ENCODE data around the gene UGT1A8.

UGT1A8 gene

DNA sequence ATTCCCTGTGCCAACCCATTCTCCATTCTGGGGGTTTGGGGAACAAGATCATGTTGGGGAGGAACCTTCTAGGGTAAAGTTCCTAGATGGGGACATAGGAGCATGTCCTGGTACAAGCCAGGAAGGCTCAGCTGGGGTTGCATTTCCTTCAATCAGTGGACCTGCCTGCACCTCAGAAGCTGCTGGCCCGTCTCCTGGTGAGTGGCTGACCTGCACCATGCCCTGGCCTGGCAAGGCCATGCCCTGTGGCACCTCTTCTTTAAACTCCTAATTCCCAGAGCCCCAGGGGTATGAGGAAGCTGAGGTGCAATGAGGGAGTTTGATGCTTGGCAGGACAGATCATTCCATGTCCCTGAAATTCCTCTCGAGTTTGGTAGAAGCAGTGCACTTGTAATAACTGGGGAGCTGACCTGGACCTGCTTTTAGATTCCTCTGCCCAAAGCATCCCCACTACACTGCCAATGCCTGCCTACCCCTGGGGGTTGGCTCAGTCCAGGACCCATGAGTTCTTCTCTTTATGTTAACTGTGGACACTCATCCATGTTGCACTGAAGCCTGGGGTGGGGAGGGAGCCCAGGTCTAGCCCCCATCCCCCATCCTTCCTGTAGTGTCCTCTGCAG, 186.0 kb downstream of the UGT1A8 start:
- DNase-seq = no peak

DNA sequence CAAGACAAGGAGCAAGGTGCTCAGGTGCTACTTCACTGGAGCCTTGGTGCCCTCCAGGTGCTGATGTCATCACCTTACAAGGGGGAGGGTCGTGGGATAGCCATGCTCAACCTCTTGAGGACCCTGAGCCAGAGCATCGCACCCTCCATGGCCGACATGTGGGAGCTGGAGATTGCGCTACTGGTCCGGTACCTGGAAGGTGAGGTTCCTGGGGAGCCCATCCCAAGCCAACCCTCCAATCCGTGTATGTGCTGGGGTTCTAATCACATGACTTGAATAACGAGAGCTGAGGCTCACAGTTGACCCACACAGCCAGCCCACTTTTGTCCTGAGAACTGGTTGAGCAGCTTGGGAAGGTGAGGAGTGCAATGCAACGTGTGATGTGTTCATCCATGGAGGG, 186.6 kb downstream of the UGT1A8 start:
- DNase-seq = no peak

DNA sequence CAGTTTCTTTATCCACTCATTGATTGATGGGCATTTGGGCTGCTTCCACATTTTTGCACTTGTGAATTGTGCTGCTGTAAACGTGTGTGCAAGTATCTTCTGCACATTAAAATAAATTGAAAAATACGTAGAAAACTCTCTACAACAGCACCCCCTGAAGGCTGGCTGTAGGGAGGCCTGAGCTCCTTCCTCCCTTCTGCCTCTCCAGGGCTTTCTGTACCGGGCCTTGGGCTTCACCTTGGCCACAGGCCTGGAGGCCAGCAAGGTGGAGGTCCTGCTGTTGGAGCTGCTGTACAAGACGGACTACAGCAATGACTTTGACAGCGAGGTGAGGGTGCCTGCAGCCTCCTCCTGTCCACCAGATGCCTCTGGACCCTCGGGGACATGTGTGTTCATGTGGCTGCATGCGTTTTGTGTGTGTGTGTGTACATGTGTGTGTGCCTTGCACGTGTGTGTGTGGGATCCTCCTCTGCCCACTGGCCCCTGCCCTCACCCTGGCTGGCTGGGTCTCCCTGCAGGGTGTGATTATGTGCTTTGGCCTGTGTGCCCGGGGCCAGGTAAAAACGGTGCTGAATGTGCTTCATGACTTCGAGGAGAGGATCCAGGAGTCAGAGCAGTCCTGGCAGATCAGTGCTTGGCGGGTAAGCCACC, 189.9 kb downstream of the UGT1A8 start:
- no peak for DNase-seq

DNA sequence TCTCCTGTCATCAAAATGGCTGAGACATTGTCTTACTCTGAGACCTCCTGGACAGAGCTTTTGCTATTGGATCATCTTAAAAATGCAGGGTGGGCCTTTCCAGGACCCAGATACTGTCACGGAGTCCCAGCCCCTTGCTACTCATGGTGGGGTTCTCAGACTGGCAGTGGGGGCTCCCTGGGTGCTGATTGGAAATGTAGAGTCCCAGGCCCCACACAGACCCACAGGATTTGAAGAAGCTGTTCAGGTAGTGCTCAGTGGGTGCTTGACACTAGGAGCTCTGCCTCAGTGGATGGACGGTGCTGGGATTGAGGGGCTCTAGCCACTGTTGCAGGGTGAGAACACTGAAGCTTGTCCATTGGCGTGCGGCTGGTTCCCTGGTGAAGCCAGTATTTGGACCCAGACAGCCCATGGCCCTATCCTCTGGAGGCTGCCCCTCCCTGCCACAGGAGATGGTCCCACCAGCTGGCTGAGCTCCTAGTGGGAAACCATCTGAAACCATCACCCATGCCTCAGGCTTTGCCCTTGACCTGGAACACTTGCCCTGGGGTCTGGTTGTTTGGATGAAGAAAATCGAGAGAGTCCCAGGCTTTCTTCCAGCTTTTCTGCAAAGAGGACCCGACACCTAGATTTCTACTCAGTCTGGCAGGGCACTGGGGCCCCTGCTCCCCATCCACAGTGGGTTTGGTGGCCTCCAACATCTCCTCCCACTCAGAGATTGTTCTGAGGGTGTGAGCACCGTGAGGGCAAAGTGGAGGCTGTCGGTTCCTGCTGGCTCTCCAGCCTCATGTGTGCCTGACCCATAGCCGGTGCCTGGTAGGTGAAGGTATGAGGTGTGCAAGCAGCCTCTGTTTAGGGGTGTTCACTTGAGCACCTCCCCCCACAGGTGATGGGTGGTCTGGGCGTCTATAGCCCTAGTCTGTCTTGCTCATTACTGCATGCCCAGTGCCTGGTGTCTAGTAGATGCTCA, 190.8 kb downstream of the UGT1A8 start:
- no peak for DNase-seq

DNA sequence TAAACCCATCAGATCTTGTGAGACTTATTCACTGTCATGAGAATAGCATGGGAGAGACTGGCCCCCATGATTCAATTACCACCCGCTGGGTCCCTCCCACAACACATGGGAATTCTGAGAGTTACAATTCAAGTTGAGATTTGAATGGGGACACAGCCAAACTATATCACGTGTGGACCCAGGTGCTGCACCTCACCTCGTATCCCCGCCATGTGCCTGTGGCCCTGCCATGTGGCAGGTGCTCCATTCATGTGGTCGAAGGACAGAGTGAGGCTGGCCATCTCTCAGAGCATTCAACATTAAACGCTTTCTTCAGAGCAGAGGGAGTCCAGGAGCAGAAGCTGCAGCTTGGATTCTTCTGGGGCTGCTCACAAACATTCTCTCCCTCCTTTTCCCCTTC, 193.0 kb downstream of the UGT1A8 start:
- no peak for DNase-seq

DNA sequence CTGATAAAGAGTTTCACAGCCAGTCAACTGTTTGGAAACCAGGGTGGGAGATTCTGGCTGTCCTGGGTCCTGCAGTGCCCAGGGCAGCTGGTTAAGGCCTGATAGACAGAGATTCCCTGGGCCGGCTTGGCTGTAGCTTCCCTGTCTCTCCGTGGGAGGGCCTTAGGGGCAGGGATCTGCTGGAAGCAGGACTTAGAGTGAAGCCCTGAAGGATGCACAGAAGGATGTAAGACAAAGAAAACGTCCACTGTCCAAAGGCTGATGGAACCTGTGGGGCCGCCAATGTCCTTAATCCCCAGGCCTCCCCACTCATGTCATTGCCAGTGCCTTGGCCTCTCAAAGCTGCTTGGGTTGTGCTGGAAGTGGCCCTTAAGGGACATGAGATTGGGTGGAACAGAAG, 193.7 kb downstream of the UGT1A8 start:
- no peak for DNase-seq

DNA sequence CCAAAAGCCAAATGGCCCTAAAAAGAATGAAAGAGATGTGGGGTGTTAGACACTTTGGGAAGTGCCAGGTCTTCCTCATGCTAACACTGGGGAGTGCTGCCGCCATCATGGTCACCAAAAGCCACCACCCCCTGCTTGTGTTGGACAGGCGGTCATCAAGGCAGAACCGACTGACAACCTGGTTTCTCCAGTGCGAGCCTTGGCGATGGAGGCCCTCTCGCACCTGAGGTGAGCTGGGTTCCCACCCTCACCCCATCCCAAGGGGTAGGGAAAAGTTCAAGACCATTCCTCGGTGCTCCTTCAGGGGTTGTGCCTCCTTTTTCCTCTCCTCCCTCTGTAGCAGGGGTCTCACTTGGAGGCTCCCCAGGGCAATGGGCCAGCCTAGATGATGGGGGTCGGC, 194.3 kb downstream of the UGT1A8 start:
- DNase-seq = no peak

DNA sequence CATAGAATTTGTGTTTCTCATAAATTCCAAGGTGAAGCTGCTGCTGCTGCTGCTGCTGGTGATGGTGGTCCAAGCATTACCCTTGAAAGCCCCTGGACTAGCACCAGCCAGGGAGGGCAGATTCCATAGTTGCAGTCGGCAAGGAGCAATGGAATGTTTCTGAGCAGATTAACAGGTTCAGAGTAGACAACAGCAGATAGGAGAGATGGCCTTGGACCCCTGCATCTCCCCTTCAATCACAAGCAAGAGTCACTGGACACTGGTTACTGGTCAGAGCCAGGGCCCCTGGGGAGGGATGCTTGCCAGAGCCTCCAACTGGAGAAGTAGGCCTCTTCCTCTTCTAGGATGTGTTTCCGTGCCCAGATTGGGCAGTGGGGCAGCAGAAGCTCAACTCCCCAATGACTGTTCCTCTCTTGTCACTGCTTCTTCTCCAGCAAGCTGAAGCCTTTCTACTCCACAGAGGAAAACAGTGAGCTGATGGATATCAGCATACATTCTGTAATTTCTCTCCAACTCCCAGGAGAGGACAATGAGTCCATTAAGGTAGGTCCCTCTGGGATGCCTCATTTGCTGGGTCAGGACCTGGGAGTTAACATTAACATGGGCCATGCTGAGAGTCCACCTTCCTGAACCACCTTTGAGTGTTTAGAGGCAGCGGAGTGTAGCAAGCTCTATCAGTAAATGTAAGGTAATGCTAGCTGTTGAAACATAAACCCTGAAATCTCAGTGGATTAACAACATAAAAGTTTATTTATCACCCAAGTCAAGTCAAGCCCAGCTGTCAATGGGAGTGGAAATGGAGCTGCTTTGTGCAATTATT, 196.0 kb downstream of the UGT1A8 start:
- no peak for DNase-seq

DNA sequence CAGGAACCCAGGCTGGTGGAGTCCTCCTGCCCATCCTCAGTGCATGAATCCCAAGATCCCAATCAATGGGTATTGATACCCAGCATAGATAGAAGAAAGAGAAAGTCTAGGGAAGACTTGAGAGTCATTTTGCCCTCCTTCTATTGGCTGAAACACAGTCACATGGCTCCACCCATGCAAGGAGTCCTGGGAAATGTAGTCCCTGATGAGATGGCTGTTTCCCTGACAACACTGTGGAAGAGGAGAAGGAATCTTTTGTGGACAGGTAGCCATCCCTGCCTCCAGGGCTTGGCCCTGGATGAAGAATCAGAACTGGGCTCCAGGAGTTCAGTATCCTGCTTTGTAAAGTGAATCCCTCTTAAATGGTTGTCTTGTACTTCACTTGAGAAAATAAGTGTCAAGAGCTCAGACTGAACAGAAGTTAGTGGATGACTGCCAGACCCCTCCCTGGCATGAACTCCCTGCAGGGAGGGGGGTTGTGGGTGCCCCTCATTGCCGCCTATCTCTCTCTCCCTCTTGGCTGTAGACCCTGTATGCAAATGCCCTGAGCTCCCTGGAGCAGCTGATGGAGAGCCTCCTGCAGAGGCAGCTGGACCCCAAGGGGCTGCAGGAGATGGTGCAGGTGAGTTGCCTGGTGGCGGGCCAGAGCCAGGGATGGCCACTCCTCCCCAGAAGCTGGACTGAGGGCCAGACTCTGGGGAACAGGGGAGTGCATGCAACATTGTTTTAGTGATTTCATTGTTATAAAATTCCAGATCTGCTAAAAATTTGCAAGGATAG, 196.8 kb downstream of the UGT1A8 start:
- DNase-seq = no peak

DNA sequence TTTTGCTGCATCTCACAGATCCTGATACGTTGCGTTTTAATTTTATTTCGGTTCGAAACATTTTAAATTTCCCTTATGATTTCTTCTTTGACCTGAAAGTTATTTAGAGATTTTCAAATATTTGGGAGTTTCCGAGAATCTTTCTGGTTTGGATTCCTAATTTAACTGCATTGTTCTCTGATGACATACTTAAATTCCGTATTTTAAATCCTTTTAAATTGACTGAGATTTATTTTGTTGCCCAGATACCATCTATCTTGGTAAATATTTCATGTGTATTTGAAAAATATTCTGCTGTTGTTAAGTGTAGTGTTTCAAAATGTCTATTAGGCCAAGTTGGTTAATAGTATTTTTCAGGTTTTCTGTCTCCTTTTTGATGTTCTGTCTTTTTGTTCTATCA, 198.4 kb downstream of the UGT1A8 start:
- DNase-seq = no peak

DNA sequence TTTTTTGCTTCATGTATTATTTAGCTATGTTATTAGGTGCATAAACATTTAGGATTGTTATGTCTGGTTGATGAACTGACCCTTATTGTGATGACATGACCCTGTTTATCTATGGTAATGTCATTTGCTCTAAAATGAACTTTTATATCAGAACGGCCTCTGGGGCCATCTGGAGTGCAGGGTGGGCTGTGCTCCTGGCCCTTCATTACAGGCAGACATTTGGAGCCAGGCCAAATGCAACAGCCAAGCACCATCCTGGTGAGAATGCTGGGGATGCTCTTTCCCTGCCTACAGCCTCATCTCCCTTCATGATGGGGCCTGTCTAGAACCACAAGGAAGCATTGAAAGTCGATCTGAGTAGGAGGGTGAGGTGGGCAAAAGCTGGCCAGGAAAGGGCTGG, 198.9 kb downstream of the UGT1A8 start:
- no peak for DNase-seq

DNA sequence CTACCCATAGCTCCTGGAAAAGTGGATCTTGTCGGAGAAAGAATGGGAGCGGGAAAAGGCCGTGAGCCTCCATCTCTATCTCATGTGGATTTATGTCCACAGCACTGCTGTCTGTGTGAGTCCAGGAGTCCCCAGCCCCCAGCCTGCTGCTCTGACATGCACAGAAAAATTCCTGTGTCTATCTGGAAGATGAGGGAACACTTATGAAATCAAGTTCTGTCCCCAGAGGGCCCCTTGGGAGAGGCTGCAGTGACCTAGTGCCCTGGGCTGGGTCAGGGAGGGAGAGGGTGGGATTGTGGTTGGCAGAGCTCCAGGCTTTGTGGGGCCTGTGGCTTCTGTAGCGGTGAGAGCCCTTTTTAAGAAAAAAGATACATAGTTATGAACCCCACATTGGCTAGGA, 199.3 kb downstream of the UGT1A8 start:
- no peak for DNase-seq

DNA sequence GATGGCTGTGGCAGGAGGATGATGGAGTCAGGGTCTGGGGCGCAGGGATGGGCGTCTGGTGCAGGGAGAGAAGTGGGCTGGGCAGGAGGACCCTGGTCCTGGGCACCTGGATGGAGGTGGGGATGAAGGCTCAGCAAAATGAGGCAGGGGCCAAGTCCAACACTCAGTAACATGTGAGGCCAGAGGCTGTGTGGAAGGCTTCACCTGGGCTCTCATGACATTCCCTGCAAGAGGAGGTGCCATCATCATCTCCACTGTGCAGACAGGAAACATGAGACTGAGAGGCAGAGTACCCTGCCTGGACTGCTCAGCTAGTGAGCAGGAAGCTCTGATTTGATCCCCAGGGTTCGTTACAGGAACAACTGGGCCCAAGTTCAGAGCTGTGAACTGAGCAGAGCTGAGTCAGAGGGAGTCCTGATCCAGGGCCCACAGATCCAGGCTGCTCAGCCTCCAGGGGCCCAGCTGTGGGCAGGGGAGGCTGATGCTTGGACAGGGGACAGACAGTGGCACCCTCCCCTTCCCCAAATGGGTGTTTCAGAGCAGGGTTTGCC, 200.0 kb downstream of the UGT1A8 start:
- DNase-seq = no peak

DNA sequence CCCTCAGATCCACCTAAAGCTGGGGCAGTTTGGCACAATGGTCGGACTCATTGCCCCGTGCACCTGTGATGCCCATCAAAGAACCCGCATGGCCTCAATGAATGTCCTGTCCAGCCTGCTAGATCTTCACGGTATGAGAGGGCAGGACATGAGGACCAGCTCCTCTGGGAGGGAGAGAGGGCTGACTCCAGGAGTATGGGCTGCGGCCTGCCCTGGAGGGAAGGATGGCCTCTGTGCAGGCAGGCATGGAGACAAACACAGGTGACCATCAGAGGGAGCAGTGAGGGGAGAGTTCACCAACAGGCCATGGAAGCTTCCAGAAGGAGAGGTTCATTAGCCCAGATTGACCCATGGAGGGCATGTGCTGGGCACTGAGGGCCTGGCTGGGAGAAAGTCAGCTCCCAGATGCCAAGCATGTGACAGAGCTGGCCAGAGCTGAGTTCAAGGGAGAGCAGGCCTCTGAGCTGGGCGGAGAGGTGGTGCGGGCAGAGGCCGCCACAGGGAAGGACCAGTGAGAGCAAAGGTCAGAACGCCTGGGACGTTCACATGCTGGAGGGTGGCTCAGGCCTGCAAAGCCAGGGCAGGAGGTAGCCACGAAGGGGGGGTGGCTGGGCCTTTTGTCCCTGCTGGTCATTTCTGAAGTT, 200.7 kb downstream of the UGT1A8 start:
- DNase-seq = no peak

DNA sequence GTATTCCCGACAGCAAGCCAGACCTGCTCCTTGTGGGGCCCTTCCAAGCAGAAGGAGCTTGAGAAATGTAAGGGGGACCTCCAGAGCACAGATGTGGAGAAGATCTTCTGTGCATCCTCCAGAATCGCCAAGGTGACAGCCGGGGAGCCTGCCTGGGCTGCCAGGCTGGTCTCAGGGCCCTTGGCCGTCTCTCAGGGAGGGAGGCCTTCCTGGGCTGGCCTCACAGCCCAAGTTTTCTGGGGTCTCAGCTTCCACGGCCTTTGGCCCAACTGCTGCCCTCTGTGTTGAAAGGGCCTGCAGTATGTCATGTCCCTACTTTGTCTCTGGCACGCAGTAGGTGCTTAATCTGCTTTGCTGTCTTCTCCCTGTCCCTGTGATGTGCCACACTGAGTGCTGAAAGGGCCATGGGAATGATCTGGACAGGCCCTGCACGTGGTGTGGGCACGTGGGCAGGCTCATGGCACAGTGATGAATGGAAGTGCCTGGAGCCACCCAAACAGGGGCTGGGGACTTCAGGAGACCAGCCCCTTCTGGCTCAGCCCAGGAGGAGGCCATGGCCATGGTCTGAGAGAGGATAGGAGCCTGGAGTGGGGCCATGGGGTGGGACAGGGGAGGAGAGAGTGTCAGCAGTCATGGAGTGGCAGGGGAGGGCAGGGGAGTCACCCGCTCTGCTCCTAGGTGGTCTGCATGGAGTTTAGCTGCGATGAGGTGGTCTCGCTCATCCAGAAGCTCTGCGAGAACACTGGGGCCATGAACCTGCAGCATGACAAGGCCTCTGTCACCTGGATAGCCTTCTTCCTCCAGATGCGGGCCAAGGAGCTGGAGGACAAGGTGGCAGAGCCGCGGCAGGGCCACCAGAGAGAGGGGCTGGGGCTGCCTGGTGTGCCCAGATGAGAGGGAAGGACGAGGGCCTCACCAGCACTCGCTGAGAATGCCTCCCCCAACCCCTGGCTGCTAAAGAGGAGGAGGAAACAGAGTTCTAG, 201.5 kb downstream of the UGT1A8 start:
- no peak for DNase-seq

DNA sequence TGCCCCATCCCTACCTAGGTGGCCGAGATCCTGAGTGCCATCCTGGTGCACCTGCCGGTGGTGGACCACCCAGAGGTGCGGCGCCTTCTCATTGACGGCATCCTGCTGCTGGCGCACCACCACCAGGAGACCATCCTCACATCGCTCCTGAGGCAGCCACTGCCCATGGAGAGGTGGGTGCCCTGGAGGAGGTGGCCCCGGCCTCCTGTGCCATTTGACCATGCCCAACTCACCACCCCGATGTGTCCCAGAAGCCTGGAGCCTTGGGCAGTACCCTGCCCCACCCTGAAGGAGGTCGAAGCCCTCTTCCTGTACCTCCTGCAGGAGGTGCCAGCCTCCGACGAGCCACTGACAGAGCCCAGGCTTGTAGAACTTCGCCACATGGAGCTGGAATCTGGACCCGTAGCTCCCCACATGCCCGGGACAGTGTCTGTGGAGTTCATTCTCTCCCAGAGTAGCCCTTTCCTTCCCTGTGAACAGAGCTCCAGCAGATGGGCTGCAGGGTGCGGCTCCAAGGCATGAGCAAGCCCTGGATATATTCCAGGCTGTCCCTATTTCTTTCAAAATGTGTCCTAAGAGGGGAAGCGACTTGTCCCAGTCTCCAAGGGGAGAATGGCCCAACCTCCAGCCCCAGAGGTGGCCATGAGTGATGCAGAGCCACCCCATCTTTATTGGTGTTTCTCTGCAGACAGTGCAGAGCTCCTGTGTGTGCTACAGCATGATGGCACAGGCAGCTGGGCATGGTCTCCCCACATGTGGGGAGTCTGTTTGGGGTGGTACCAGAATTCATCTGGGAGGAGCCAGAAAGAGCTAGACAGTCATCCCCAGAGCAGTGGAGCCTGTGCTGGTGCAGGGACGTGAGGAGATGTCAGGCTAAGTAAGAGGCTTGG, 202.7 kb downstream of the UGT1A8 start:
- no peak for DNase-seq

DNA sequence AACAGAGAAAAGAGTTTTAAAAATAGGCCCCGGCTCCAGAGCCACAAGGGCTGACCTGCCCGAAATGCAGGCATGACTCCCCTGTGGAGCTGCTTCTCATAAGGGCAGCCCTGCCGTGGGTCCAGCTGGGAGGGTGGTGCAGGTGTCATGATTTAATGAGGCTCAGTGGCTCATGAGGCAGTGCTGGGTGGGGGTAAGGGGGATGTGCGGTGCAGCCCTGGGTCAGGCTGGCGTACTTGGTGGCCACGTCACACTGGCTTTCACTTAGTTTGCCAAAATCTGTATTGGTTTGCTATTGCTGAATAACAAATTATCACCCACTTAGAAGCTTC, 203.3 kb downstream of the UGT1A8 start:
- no peak for DNase-seq

DNA sequence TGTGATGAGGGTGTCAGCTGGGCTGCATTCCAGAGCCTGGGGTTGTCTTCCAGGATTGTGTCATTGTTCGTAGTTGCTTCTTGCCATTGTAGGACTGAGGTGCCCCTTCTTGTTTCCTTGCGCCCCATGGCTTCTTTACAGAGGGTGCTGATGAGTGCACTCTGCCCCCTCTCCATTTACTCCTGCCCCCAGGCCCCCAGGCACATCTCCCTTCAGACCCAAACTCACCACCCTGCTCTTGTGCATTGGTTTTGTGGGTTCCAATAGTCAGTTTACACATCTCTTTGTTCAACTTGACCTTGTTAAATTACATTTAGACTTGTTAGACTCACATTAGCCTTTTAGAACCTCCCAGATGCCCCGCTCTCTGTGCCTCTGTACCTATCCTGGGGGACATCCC, 203.8 kb downstream of the UGT1A8 start:
- no peak for DNase-seq

DNA sequence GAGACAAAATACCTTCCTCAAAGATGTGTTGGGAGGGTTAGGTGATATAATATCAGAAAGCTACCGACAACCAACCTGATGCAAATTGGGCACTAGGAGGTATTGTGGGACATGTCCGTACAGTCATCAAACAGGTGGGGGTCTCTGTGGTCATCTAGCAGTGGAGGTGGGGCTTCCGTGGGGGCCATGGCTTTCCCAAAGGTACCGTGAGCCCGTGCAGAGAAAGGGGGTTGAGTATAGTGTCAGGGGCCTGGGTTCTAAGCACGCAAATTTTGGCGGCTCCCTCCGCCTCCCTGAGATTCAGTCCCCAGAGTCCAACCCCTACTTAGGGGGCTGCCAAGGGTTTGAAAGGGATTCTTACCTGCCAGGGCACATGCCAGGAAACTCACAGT, 204.3 kb downstream of the UGT1A8 start:
- no peak for DNase-seq

Data from activated CD4-positive, CD25-positive, alpha-beta regulatory T cell (primary cell).